GM12878 (cell line): ENCODE measurements around the gene MAFB. TPM values are rescaled to one million over a fixed set of nuclear protein-coding genes. Genes with fewer than 3 reads are reported as not detected.

ENCODE experiments used
- ATAC-seq: fragments of 200-7000 bp; cut with Tn5 transposase; 3 replicates; pipeline ENCODE4 v1.9.1; 2020; ENCODE audit warnings: mild to moderate bottlenecking, moderate library complexity
- BruUV-seq: library from RNA; stranded (reverse); fragments of 400-500 nt; replicated peaks from 2 replicates; lab custom pipeline; 2021; lab: Mats Ljungman, UMichigan
- CTCF ChIA-PET: fragments of 300-600 bp; sonication (Branson Sonifier 250); formaldehyde crosslinking; extraction: SDS; loops from one replicate; lab custom pipeline; 2021; ENCODE audit warnings: inconsistent platforms; lab: Yijun Ruan, JAX
- POLR2A ChIA-PET: fragments of 350-600 bp; formaldehyde crosslinking; extraction: SDS; loops from one replicate; lab custom pipeline; 2021; ENCODE audit warnings: inconsistent platforms; lab: Charles Lee
- RAD21 ChIA-PET: fragments of 300-600 bp; sonication (Branson Sonifier 250); formaldehyde crosslinking; loops from one replicate; lab custom pipeline; 2023; ENCODE audit warnings: antibody characterized with exemption; ENCODE audit not compliant: unreplicated experiment; lab: Charles Lee
- SMC1A ChIA-PET: fragments of 300-600 bp; sonication (Branson Sonifier 250); formaldehyde crosslinking; loops from one replicate; lab custom pipeline; 2023; ENCODE audit not compliant: unreplicated experiment, uncharacterized antibody; lab: Charles Lee
- DNase-seq: peaks from one replicate; pipeline ENCODE4 v3.0.0-alpha.2; 2011; ENCODE audit warnings: low read depth, low spot score
- FAIRE-seq: peaks from 3 replicates; lab custom pipeline; 2011; peaks lifted over from hg19 to GRCh38; lab: Jason Lieb, UNC
- H2AFZ ChIP-seq: 2 replicates; pipeline ENCODE4 v1.6.0; 2011; ENCODE audit warnings: low read depth, low read length, control low read depth; ENCODE audit not compliant: control insufficient read depth
- H3K27ac ChIP-seq: 2 replicates; pipeline ENCODE4 v1.5.1; 2011; ENCODE audit warnings: control low read depth; ENCODE audit not compliant: control insufficient read depth, insufficient read depth
- H3K27me3 ChIP-seq, 2 experiments: replicated peaks in 1 of 2; 2 replicates each; pipeline versions ENCODE4 v1.6.0 to v1.6.1; 2011; ENCODE audit warnings: low read length in 1 of 2; ENCODE audit not compliant: control insufficient read depth in 2 of 2, insufficient read depth in 2 of 2
- H3K36me3 ChIP-seq, 2 experiments: 2 replicates each; pipeline ENCODE4 v1.5.1; 2011; ENCODE audit warnings: low read length in 1 of 2; ENCODE audit not compliant: control insufficient read depth in 2 of 2, insufficient read depth in 2 of 2
- H3K4me1 ChIP-seq: 2 replicates; pipeline ENCODE4 v1.6.1; 2011; ENCODE audit warnings: mild to moderate bottlenecking, low read length, moderate library complexity, mixed read lengths; ENCODE audit not compliant: control insufficient read depth, insufficient read depth
- H3K4me2 ChIP-seq: 2 replicates; pipeline ENCODE4 v1.6.0; 2011; ENCODE audit warnings: control low read depth; ENCODE audit not compliant: control insufficient read depth, insufficient read depth
- H3K4me3 ChIP-seq: fragments of 200-600 bp; sonication (generic); 2 replicates; pipeline ENCODE4 v1.5.1; 2016
- H3K79me2 ChIP-seq: 2 replicates; pipeline ENCODE4 v1.6.0; 2011; ENCODE audit warnings: low read length; ENCODE audit not compliant: control insufficient read depth, insufficient read depth
- H3K9ac ChIP-seq: 2 replicates; pipeline ENCODE4 v1.8.0; 2011; ENCODE audit warnings: low read length, control low read depth, mixed read lengths; ENCODE audit not compliant: control insufficient read depth, insufficient read depth
- H3K9me3 ChIP-seq: replicated peaks from 3 replicates; pipeline ENCODE4 v1.5.1; 2011; ENCODE audit warnings: mild to moderate bottlenecking, low read length; ENCODE audit not compliant: control insufficient read depth, insufficient read depth
- H4K20me1 ChIP-seq: 2 replicates; pipeline ENCODE4 v1.6.0; 2011; ENCODE audit not compliant: control insufficient read depth, insufficient read depth
- BACH1 ChIP-seq: fragments of 450-650 bp; IDR thresholded peaks from 2 replicates; pipeline ENCODE4 v1.6.1; 2017; ENCODE audit warnings: mild to moderate bottlenecking, borderline replicate concordance
- CBX3 ChIP-seq: fragments of 200-600 bp; sonication (generic); IDR thresholded peaks from 2 replicates; pipeline ENCODE4 v1.6.1; 2016; ENCODE audit warnings: low read depth, borderline replicate concordance
- CEBPB ChIP-seq, 2 experiments: fragments of 150-350 bp in 1 of 2; IDR thresholded peaks; 2 replicates each; pipeline ENCODE4 v1.6.1; 2012 to 2014; ENCODE audit warnings: low read depth in 2 of 2, low read length in 2 of 2, borderline replicate concordance in 1 of 2, inconsistent platforms in 1 of 2
- EZH2 ChIP-seq: IDR thresholded peaks from 2 replicates; pipeline ENCODE4 v1.6.1; 2012; ENCODE audit warnings: low read depth, mild to moderate bottlenecking, control low read depth, inconsistent platforms, low read length, borderline replicate concordance; ENCODE audit not compliant: control insufficient read depth
- HDGF ChIP-seq: fragments of 450-650 bp; IDR thresholded peaks from 2 replicates; pipeline ENCODE4 v1.6.1; 2016; ENCODE audit warnings: antibody characterized with exemption
- MTA2 ChIP-seq: fragments of 450-650 bp; IDR thresholded peaks from 2 replicates; pipeline ENCODE4 v1.6.1; 2016; ENCODE audit warnings: low read depth, mild to moderate bottlenecking, moderate library complexity
- NFIC ChIP-seq: IDR thresholded peaks from 2 replicates; pipeline ENCODE4 v1.6.1; 2012; ENCODE audit warnings: low read depth, mild to moderate bottlenecking, inconsistent platforms, low read length, moderate library complexity
- NR2F1 ChIP-seq: fragments of 450-650 bp; conservative IDR thresholded peaks from 2 replicates; pipeline ENCODE4 v1.6.1; 2017; ENCODE audit warnings: mild to moderate bottlenecking
- POLR2A ChIP-seq: IDR thresholded peaks from 2 replicates; pipeline ENCODE4 v1.6.1; 2011; ENCODE audit warnings: low read depth, mild to moderate bottlenecking, low read length
- RFX5 ChIP-seq: IDR thresholded peaks from 2 replicates; pipeline ENCODE4 v1.6.1; 2011; ENCODE audit warnings: low read depth, low read length, improper control_type of control experiment
- SMC3 ChIP-seq: IDR thresholded peaks from 2 replicates; pipeline ENCODE4 v1.6.1; 2011; ENCODE audit warnings: low read length, improper control_type of control experiment, borderline replicate concordance
- ZNF274 ChIP-seq: IDR thresholded peaks from one replicate; pipeline ENCODE4 v1.8.0; 2011; ENCODE audit not compliant: insufficient read length, insufficient read depth
- WGBS: methylation state at CpG from one replicate; pipeline ENCODE4 v1.1.6; 2016; ENCODE audit warnings: low lambda C conversion rate; ENCODE audit not compliant: insufficient replicate concordance, insufficient coverage; ENCODE audit errors: missing lambda C conversion rate; 5-methylcytosine and 5-hydroxymethylcytosine counted together
- in situ Hi-C: fragments of 300-500 bp; cut with MboI; formaldehyde crosslinking; loops from 9 replicates; pipeline ENCODE4 v1.14.3; 2018; ENCODE audit warnings: mixed read lengths
- intact Hi-C: fragments of 100-400 bp; cut with micrococcal nuclease; formaldehyde crosslinking; loops from one replicate; pipeline ENCODE4 v1.14.2; 2022; ENCODE audit not compliant: unreplicated experiment
- polyA plus RNA-seq, 11 experiments: library from polyadenylated mRNA; depleted of rRNA in 4 of 11; unstranded in 6 of 11; stranded (reverse) in 5 of 11; fragments of >200 nt; fragmentation: Nextera tagmentation in 4 of 11; fragmentation: Illumina TruSeq in 1 of 11; extraction: Ambion mirVana in 4 of 11; extraction: Trizol in 1 of 11; gene quantifications; 1 replicate in 1 of 11; 2 replicates in 10 of 11; pipeline versions ENCODE4 v1.2.1 to v1.2.3, GENCODE V29; 2011 to 2016; ENCODE audit warnings: inconsistent platforms in 2 of 11, missing spikeins in 2 of 11, low read depth in 1 of 11
- total RNA-seq, 4 experiments: library from RNA; depleted of rRNA in 3 of 4; stranded (reverse); fragments of >200 nt in 3 of 4; fragmentation: Illumina TruSeq in 1 of 4; extraction: Trizol in 1 of 4; gene quantifications; 2 replicates each; pipeline versions ENCODE4 v1.2.1 to v1.2.3, GENCODE V29; 2013 to 2021
- TF ChIP-seq, protein P1 (sequence below), 3 experiments: IDR thresholded peaks in 2 of 3; conservative IDR thresholded peaks in 1 of 3; 2 replicates each; pipeline ENCODE4 v1.5.1; 2011; ENCODE audit warnings: low read depth in 3 of 3, low read length in 3 of 3, mild to moderate bottlenecking in 3 of 3, control low read depth in 2 of 3, moderate library complexity in 2 of 3, inconsistent platforms in 1 of 3, mixed read lengths in 1 of 3; ENCODE audit not compliant: control insufficient read depth in 2 of 3, insufficient read depth in 1 of 3; ENCODE audit errors: extremely low read depth in 1 of 3

The MAFB gene
- total and polyA plus RNA-seq, 10 of the 15 experiments (the other 5 are each of a cell fraction or from before 2014, with no cell fraction given): 0.01 to 0.08 (median 0.01) TPM; not detected in 7

DNA sequence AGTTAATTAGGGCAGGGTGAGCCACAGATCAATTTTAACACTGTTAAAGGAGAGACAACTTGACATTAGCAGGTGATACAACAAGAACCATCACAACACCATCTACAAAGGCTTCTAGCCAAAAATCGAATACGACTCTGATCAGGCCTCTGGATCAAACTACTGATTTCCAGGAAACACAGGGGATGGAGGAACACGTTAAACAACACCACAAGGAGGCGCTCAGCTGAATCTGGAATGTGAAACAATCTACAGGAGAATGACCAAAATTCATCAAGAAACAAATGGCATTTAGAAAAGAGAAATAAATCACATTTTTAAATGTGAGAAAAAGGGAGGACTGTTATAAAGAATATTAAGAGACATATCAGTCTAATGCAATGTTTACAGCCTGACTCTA is 13.5 kb upstream of the MAFB start:
- 12% methylated on average over 4 of the region's 4 CpGs for WGBS

DNA sequence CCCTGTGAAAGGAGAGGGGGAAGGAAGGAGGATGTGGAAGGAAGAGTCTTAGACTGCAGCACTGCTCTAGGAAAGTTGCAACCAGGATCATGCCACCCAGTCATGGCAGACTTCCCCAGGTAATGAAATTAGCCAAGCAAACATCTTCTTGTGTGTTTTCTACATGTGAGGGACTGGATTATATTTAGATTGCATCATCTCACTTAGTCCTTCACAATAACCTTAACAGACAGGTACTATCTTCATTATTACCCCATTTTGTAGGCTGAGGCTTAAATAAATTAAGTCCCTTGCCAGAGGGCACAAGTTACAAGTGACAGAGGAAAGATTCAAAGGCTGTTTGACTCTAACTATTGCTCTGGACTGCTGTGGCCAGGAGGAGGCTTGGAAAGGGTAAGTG is 9.7 kb upstream of the MAFB start:
- Histone ChIP-seq H3K27ac (no peak overlapping the region), H3K79me2 (no peaks in the 10 kb centered on the region), H3K27me3 (peaks cover 0 to 6% of the 10 kb centered on the region in 2 experiments; a peak in 3 of 4 replicates), H4K20me1 (no peaks in the 10 kb centered on the region), H3K4me2 (no peak overlapping the region), H3K36me3 (no peaks in the 10 kb centered on the region), H3K9ac (no peak overlapping the region), H3K4me3 (no peak overlapping the region), H3K4me1 (no peaks in the 10 kb centered on the region), H3K9me3 (no peaks in the 10 kb centered on the region), H2AFZ (no peak overlapping the region)
- RAD21 ChIA-PET: no interaction called here
- ATAC-seq: no peak
- FAIRE-seq: no peak
- CTCF ChIA-PET: no interaction called here
- SMC1A ChIA-PET: no interaction called here
- POLR2A ChIA-PET: no interaction called here
- no peak for DNase-seq
- in situ Hi-C loops (loop anchor here (10.0 kb wide), 1 partner anchor 1414 kb away; no protein-coding TSS in a partner anchor), intact Hi-C loops (no loop called here)
- BruUV-seq: no TSS peak
- TF ChIP-seq SMC3 (no peak), MTA2 (no peak), HDGF (no peak), BACH1 (no peak), CBX3 (no peak), NR2F1 (no peak), ZNF274 (no peak), RFX5 (no peak), CEBPB (IDR thresholded peaks at IDR 0.05; ENCODE audit: borderline replicate concordance in 1 of 2, low read depth in 2 of 2, low read length in 2 of 2) (no peak), EZH2 (no peak), NFIC (no peak)

More for the DNA sequence above, 13.5 kb upstream of the MAFB start:
- no peak for TF ChIP-seq POLR2A
- TF ChIP-seq SMC3: peak; percentile 9; the same call in 1 of the 2 replicates
- TF ChIP-seq, protein P1, sequence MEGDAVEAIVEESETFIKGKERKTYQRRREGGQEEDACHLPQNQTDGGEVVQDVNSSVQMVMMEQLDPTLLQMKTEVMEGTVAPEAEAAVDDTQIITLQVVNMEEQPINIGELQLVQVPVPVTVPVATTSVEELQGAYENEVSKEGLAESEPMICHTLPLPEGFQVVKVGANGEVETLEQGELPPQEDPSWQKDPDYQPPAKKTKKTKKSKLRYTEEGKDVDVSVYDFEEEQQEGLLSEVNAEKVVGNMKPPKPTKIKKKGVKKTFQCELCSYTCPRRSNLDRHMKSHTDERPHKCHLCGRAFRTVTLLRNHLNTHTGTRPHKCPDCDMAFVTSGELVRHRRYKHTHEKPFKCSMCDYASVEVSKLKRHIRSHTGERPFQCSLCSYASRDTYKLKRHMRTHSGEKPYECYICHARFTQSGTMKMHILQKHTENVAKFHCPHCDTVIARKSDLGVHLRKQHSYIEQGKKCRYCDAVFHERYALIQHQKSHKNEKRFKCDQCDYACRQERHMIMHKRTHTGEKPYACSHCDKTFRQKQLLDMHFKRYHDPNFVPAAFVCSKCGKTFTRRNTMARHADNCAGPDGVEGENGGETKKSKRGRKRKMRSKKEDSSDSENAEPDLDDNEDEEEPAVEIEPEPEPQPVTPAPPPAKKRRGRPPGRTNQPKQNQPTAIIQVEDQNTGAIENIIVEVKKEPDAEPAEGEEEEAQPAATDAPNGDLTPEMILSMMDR (IDR thresholded peaks at IDR 0.05 in 2 of 3, conservative IDR thresholded peaks at IDR 0.05 in 1 of 3; ENCODE audit: control insufficient read depth in 2 of 3, extremely low read depth in 1 of 3, insufficient read depth in 1 of 3, low read depth in 3 of 3, low read length in 3 of 3): peak in 1 of 3 experiments; percentile 21; a peak in 1 of 6 replicates
- H3K9me3 ChIP-seq: no peaks in the 10 kb centered on the region
- CTCF ChIA-PET: interaction anchor here (1.3 kb wide), 1 partner anchor 39 kb away, joined by 3 read pairs; no protein-coding TSS in a partner anchor
- peaks cover 2% of the 10 kb centered on the region; the same call in 1 of the 2 replicates for H3K4me1 ChIP-seq
- no peak for ATAC-seq
- POLR2A ChIA-PET: no interaction called here
- no peaks in the 10 kb centered on the region for H4K20me1 ChIP-seq
- H3K4me3 ChIP-seq: no peak overlapping the region
- no peak for FAIRE-seq
- H3K27me3 ChIP-seq: peaks cover 0 to 4% of the 10 kb centered on the region in 2 experiments; a peak in 3 of 4 replicates
- in situ Hi-C loops (no loop called here), intact Hi-C loops (no loop called here)
- H3K4me2 ChIP-seq: no peak overlapping the region
- BruUV-seq: no TSS peak
- H2AFZ ChIP-seq: no peak overlapping the region
- H3K36me3 ChIP-seq: no peaks in the 10 kb centered on the region
- RAD21 ChIA-PET: no interaction called here
- no peak overlapping the region for H3K27ac ChIP-seq
- H3K79me2 ChIP-seq: no peaks in the 10 kb centered on the region
- SMC1A ChIA-PET: no interaction called here
- no peak overlapping the region for H3K9ac ChIP-seq
- no peak for DNase-seq
